ENCODE results near the gene C2CD3. TPM values are rescaled to one million over a fixed set of nuclear protein-coding genes. Genes with fewer than 3 reads are reported as not detected.
"Not testable (repeated sequence)": the region's sequence is repeated elsewhere in the genome, so short reads cannot be mapped to it uniquely, and the experiment has no call there.

C2CD3 gene
- total RNA-seq, 1 experiment from 2014 or later, result 37.9 TPM

DNA sequence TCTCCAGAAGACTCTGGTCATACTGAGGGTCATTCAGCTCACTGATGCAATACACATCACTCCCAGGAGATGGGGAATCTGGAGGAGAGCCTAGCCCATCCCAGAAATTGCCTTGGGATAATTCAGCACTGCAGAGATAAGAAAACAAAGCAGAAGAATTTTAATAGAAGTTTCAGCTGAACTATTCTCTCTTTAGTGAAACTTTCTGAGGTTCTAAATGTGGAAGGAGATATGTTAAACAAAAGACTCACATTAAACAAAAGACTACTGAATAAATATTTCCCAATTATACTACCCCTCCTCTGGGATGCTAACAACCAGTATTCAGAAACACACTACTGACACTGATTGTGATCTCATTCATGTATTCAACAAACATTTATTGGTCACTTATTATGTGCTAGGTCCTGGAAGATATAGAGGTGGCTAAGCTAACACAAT is 47.8 kb downstream of the C2CD3 start:
- no peaks in the 10 kb centered on the region for H3K79me2 ChIP-seq (ENCODE audit: low read length)
- no peak overlapping the region for H3K9ac ChIP-seq (ENCODE audit: low read length)
- H3K4me1 ChIP-seq (ENCODE audit: low read length), result peaks cover 25% of the 10 kb centered on the region
- H3K9me2 ChIP-seq (replicated peaks; ENCODE audit: insufficient read depth, low read length), result no peaks in the 10 kb centered on the region
- no peak overlapping the region for H3K4me3 ChIP-seq (ENCODE audit: low read length)
- H4K20me1 ChIP-seq (ENCODE audit: insufficient read depth, low read depth, low read length), result no peaks in the 10 kb centered on the region
- peak overlapping the region; percentile 68 for H3K27ac ChIP-seq (ENCODE audit: low read length)
- no peak overlapping the region for H2AFZ ChIP-seq (ENCODE audit: low read length)
- H3K27me3 ChIP-seq (ENCODE audit: low read length), result no peaks in the 10 kb centered on the region
- H3K9me3 ChIP-seq (ENCODE audit: low read length), result no peaks in the 10 kb centered on the region
- no peak for DNase-seq
- peaks cover 18% of the 10 kb centered on the region for H3K36me3 ChIP-seq (ENCODE audit: insufficient read depth, low read length)
- peak overlapping the region; percentile 3 for H3K4me2 ChIP-seq (ENCODE audit: low read depth, low read length, poor library complexity, severe bottlenecking)

DNA sequence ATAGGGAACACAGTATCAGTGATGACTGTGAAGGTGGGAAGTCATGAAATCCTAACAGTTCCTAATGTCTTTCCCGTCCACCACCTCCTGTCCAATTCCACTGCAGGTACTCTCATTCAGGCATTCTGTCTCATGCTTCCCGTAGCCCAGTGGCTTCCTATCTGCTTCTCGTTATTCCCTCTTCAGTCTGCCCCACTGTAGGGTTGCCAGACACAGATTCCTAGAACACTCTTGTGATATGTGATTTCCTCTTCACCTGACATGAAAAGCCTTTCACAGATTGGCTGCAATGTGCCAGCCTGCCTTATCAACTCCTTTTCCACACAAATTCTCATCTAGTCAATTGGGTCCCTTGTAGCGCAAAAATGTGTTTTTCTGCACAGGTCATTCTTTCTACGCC is 49.0 kb downstream of the C2CD3 start:
- no peaks in the 10 kb centered on the region for H3K9me3 ChIP-seq (ENCODE audit: low read length)
- H3K27ac ChIP-seq (ENCODE audit: low read length), result peak overlapping the region; percentile 68
- H3K9ac ChIP-seq (ENCODE audit: low read length), result no peak overlapping the region
- H3K4me3 ChIP-seq (ENCODE audit: low read length), result no peak overlapping the region
- H3K9me2 ChIP-seq (replicated peaks; ENCODE audit: insufficient read depth, low read length), result no peaks in the 10 kb centered on the region
- peaks cover 22% of the 10 kb centered on the region for H3K36me3 ChIP-seq (ENCODE audit: insufficient read depth, low read length)
- peaks cover 25% of the 10 kb centered on the region for H3K4me1 ChIP-seq (ENCODE audit: low read length)
- H3K79me2 ChIP-seq (ENCODE audit: low read length), result no peaks in the 10 kb centered on the region
- H3K27me3 ChIP-seq (ENCODE audit: low read length), result no peaks in the 10 kb centered on the region
- no peak overlapping the region for H3K4me2 ChIP-seq (ENCODE audit: low read depth, low read length, poor library complexity, severe bottlenecking)
- H4K20me1 ChIP-seq (ENCODE audit: insufficient read depth, low read depth, low read length), result no peaks in the 10 kb centered on the region
- no peak overlapping the region for H2AFZ ChIP-seq (ENCODE audit: low read length)
- DNase-seq, result no peak

GRCh38 chr11:74120260-74121035 is 50.4 kb downstream of the C2CD3 start:
- H3K36me3 ChIP-seq (ENCODE audit: insufficient read depth, low read length), result peaks cover 31% of the 10 kb centered on the region
- not testable (repeated sequence) for H2AFZ ChIP-seq (ENCODE audit: low read length); H3K9ac ChIP-seq (ENCODE audit: low read length); H3K27ac ChIP-seq (ENCODE audit: low read length); H3K9me3 ChIP-seq (ENCODE audit: low read length); H4K20me1 ChIP-seq (ENCODE audit: insufficient read depth, low read depth, low read length); H3K9me2 ChIP-seq (replicated peaks; ENCODE audit: insufficient read depth, low read length); H3K27me3 ChIP-seq (ENCODE audit: low read length); H3K4me2 ChIP-seq (ENCODE audit: low read depth, low read length, poor library complexity, severe bottlenecking); H3K4me3 ChIP-seq (ENCODE audit: low read length); DNase-seq; H3K79me2 ChIP-seq (ENCODE audit: low read length)
- peaks cover 25% of the 10 kb centered on the region for H3K4me1 ChIP-seq (ENCODE audit: low read length)

DNA sequence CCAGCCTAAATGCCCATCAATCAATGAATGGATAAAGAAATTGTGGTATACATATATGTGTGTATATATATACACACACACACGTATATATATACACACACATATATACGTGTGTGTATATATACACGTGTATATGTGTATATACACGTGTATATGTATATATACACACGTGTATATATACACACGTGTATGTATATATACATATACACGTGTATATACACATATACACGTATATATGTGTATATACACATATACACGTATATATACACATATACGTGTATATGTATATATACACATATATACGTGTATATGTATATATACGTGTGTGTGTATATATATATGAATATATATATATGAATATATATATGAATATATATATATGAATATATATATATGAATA is 54.1 kb downstream of the C2CD3 start:
- Histone ChIP-seq H3K4me3 (ENCODE audit: low read length) (no peak overlapping the region), H3K9ac (ENCODE audit: low read length) (no peak overlapping the region), H4K20me1 (ENCODE audit: insufficient read depth, low read depth, low read length) (no peaks in the 10 kb centered on the region), H3K4me2 (ENCODE audit: low read depth, low read length, poor library complexity, severe bottlenecking) (no peak overlapping the region), H3K36me3 (ENCODE audit: insufficient read depth, low read length) (peaks cover 56% of the 10 kb centered on the region), H3K79me2 (ENCODE audit: low read length) (peaks cover 2% of the 10 kb centered on the region; the same call in 1 of the 2 replicates), H3K27ac (ENCODE audit: low read length) (no peak overlapping the region), H3K4me1 (ENCODE audit: low read length) (no peaks in the 10 kb centered on the region), H2AFZ (ENCODE audit: low read length) (no peak overlapping the region), H3K27me3 (ENCODE audit: low read length) (no peaks in the 10 kb centered on the region), H3K9me2 (replicated peaks; ENCODE audit: insufficient read depth, low read length) (no peaks in the 10 kb centered on the region), H3K9me3 (ENCODE audit: low read length) (peaks cover 4% of the 10 kb centered on the region; the same call in 1 of the 2 replicates)
- no peak for DNase-seq

GRCh38 chr11:74112877-74113276 is 57.9 kb downstream of the C2CD3 start:
- peaks cover 4% of the 10 kb centered on the region; the same call in 1 of the 2 replicates for H3K9me3 ChIP-seq (ENCODE audit: low read length)
- peaks cover 56% of the 10 kb centered on the region for H3K36me3 ChIP-seq (ENCODE audit: insufficient read depth, low read length)

DNA sequence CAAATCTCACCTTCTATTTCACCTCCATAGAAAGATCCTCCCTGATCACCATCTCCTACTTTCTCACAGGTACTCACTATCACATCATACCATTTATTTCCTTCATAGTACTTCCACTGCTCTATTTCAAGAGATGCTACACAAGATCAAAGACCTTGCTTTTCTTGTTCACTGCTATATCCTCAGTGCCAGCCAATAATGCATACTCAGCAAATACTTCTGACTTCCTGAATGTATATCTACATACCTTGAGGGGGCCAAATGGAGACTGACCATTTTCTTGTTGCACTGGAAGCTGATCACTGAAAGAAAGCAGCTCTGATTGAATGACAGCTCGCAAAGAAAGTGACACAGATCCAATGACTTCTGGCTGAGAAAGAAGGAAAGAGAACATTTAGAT is 64.7 kb downstream of the C2CD3 start:
- Histone ChIP-seq H3K27ac (ENCODE audit: low read length) (no peak overlapping the region), H3K27me3 (ENCODE audit: low read length) (no peaks in the 10 kb centered on the region), H3K36me3 (ENCODE audit: insufficient read depth, low read length) (peaks cover 43% of the 10 kb centered on the region), H3K4me2 (ENCODE audit: low read depth, low read length, poor library complexity, severe bottlenecking) (no peak overlapping the region), H3K9me3 (ENCODE audit: low read length) (no peaks in the 10 kb centered on the region), H3K4me1 (ENCODE audit: low read length) (peaks cover 17% of the 10 kb centered on the region), H3K9me2 (replicated peaks; ENCODE audit: insufficient read depth, low read length) (no peaks in the 10 kb centered on the region), H3K9ac (ENCODE audit: low read length) (no peak overlapping the region), H4K20me1 (ENCODE audit: insufficient read depth, low read depth, low read length) (no peaks in the 10 kb centered on the region), H2AFZ (ENCODE audit: low read length) (no peak overlapping the region), H3K4me3 (ENCODE audit: low read length) (no peak overlapping the region), H3K79me2 (ENCODE audit: low read length) (no peaks in the 10 kb centered on the region)
- DNase-seq, result no peak

More at GRCh38 chr11:74112877-74113276, 57.9 kb downstream of the C2CD3 start:
- H3K4me3 ChIP-seq (ENCODE audit: low read length), result no peak overlapping the region
- H3K27ac ChIP-seq (ENCODE audit: low read length), result no peak overlapping the region
- DNase-seq, result no peak
- H3K27me3 ChIP-seq (ENCODE audit: low read length), result no peaks in the 10 kb centered on the region
- H3K4me2 ChIP-seq (ENCODE audit: low read depth, low read length, poor library complexity, severe bottlenecking), result no peak overlapping the region
- no peak overlapping the region for H2AFZ ChIP-seq (ENCODE audit: low read length)
- H3K79me2 ChIP-seq (ENCODE audit: low read length), result peaks cover 2% of the 10 kb centered on the region; the same call in 1 of the 2 replicates
- H3K9ac ChIP-seq (ENCODE audit: low read length), result no peak overlapping the region
- no peaks in the 10 kb centered on the region for H4K20me1 ChIP-seq (ENCODE audit: insufficient read depth, low read depth, low read length)
- no peaks in the 10 kb centered on the region for H3K9me2 ChIP-seq (replicated peaks; ENCODE audit: insufficient read depth, low read length)
- peaks cover 12% of the 10 kb centered on the region for H3K4me1 ChIP-seq (ENCODE audit: low read length)

DNA sequence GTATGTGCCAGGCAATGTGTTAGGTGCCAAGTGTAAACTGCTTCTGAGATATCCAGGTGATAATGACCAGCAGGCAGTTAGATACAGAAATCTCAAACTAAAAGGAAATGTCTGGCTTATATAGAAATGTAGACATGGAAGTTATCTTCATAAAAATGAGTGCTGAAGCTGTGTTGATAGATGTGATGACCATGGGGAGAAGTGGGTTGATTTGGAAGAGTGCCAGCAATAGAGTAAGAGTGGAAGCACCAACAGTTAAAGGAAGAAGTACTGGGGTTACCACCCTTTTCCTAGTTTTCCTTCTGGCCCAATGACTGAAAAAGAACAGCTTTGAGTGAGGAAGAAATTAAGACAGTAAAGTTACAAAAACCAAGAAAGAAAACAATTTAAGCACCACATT is 68.5 kb downstream of the C2CD3 start:
- H3K9ac ChIP-seq (ENCODE audit: low read length), result no peak overlapping the region

DNA sequence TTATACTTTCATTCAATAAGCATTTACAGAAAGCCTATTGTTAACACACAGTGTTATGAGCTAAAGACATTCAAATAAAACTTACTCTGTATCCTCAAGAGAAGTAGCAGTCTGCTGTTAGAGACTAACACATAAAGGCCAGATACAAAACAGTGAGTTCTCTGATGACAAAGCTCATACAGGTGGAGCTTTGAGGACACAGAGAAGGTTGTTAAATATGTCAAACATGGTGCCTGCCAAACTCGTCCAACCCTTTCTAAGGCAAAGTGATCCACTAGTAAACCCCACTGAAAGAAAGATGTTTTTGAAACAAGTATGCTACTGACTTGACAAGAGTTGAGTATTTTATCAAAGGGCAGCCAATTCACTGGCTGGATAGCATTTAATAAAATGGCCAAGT is 70.1 kb downstream of the C2CD3 start:
- H2AFZ ChIP-seq (ENCODE audit: low read length), result no peak overlapping the region
- no peaks in the 10 kb centered on the region for H3K9me2 ChIP-seq (replicated peaks; ENCODE audit: insufficient read depth, low read length)
- H3K36me3 ChIP-seq (ENCODE audit: insufficient read depth, low read length), result peaks cover 65% of the 10 kb centered on the region
- H3K27ac ChIP-seq (ENCODE audit: low read length), result no peak overlapping the region
- H3K4me3 ChIP-seq (ENCODE audit: low read length), result no peak overlapping the region
- H3K9ac ChIP-seq (ENCODE audit: low read length), result no peak overlapping the region
- H3K9me3 ChIP-seq (ENCODE audit: low read length), result no peaks in the 10 kb centered on the region
- peaks cover 14% of the 10 kb centered on the region for H3K4me1 ChIP-seq (ENCODE audit: low read length)
- H3K27me3 ChIP-seq (ENCODE audit: low read length), result no peaks in the 10 kb centered on the region
- H3K4me2 ChIP-seq (ENCODE audit: low read depth, low read length, poor library complexity, severe bottlenecking), result no peak overlapping the region
- H3K79me2 ChIP-seq (ENCODE audit: low read length), result no peaks in the 10 kb centered on the region
- no peak for DNase-seq
- no peaks in the 10 kb centered on the region for H4K20me1 ChIP-seq (ENCODE audit: insufficient read depth, low read depth, low read length)

More for the DNA sequence above, 68.5 kb downstream of the C2CD3 start:
- H4K20me1 ChIP-seq (ENCODE audit: insufficient read depth, low read depth, low read length), result no peaks in the 10 kb centered on the region
- H3K4me3 ChIP-seq (ENCODE audit: low read length), result no peak overlapping the region
- no peaks in the 10 kb centered on the region for H3K27me3 ChIP-seq (ENCODE audit: low read length)
- DNase-seq, result no peak
- H3K4me2 ChIP-seq (ENCODE audit: low read depth, low read length, poor library complexity, severe bottlenecking), result no peak overlapping the region
- no peaks in the 10 kb centered on the region for H3K9me3 ChIP-seq (ENCODE audit: low read length)
- H3K9me2 ChIP-seq (replicated peaks; ENCODE audit: insufficient read depth, low read length), result no peaks in the 10 kb centered on the region
- H2AFZ ChIP-seq (ENCODE audit: low read length), result no peak overlapping the region
- H3K4me1 ChIP-seq (ENCODE audit: low read length), result peaks cover 10% of the 10 kb centered on the region
- no peaks in the 10 kb centered on the region for H3K79me2 ChIP-seq (ENCODE audit: low read length)
- H3K36me3 ChIP-seq (ENCODE audit: insufficient read depth, low read length), result peaks cover 64% of the 10 kb centered on the region
- H3K27ac ChIP-seq (ENCODE audit: low read length), result no peak overlapping the region

Measured in Karpas-422 (cell line).